B cell (primary cell): ENCODE measurements around the gene MCTP1.

Source experiments
- EZH2 ChIP-seq: IDR thresholded peaks from 2 replicates; pipeline ENCODE4 v1.6.1; 2012; ENCODE audit warnings: borderline replicate concordance, low read depth, mild to moderate bottlenecking, moderate library complexity, low read length; ENCODE audit not compliant: insufficient read depth, poor library complexity, severe bottlenecking
- TF ChIP-seq, protein P1 (sequence below): fragments of 200-600 bp; IDR thresholded peaks from one replicate; pipeline ENCODE4 v1.8.0; 2022; ENCODE audit warnings: antibody characterized with exemption, mild to moderate bottlenecking

DNA sequence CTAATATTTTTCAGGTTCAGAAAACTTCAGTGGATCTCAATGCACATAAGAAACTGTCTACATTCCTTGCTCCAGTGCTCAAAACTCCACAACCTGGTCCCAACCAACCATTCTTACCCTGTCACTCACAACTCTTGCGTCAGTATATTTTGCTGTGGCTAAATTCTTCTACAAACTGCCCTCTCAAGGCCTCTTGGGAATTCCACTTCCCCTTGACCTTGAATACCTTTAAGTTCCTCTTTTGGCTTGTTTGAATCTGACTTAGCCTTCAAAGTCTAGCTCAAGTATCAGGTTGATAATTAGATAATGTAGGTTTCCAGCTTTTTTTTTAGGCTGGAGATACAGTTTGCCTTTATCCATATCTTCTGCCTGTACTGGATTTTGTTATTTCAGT lies 538.2 kb downstream of the MCTP1 start:
- no peak for TF ChIP-seq EZH2
- TF ChIP-seq, protein P1, sequence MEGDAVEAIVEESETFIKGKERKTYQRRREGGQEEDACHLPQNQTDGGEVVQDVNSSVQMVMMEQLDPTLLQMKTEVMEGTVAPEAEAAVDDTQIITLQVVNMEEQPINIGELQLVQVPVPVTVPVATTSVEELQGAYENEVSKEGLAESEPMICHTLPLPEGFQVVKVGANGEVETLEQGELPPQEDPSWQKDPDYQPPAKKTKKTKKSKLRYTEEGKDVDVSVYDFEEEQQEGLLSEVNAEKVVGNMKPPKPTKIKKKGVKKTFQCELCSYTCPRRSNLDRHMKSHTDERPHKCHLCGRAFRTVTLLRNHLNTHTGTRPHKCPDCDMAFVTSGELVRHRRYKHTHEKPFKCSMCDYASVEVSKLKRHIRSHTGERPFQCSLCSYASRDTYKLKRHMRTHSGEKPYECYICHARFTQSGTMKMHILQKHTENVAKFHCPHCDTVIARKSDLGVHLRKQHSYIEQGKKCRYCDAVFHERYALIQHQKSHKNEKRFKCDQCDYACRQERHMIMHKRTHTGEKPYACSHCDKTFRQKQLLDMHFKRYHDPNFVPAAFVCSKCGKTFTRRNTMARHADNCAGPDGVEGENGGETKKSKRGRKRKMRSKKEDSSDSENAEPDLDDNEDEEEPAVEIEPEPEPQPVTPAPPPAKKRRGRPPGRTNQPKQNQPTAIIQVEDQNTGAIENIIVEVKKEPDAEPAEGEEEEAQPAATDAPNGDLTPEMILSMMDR: no peak
